SK-N-SH (cell line): ENCODE results near the gene H2BK1. TPM values are rescaled to one million over a fixed set of nuclear protein-coding genes. Genes with fewer than 3 reads are reported as not detected.

Experiments used
- CTCF ChIA-PET: fragments of 300-600, 350-600 bp; formaldehyde crosslinking; extraction: SDS; loops from one replicate; lab custom pipeline; 2021; lab: Yijun Ruan, JAX
- POLR2A ChIA-PET: fragments of 350-600 bp; sonication (Branson Sonifier 250); formaldehyde crosslinking; extraction: SDS; loops from one replicate; lab custom pipeline; 2020; ENCODE audit warnings: antibody characterized with exemption, inconsistent platforms; lab: Yijun Ruan, JAX
- DNase-seq: peaks from one replicate; pipeline ENCODE4 v3.0.0; 2012
- H2AFZ ChIP-seq: fragments of 200-600 bp; sonication (generic); 2 replicates; pipeline ENCODE4 v1.8.1; 2016; ENCODE audit warnings: antibody characterized with exemption, mild to moderate bottlenecking, low read depth
- H3F3A ChIP-seq: fragments of 200-600 bp; sonication (generic); replicated peaks from 2 replicates; pipeline ENCODE3; 2016; ENCODE audit warnings: antibody characterized with exemption, mild to moderate bottlenecking; ENCODE audit not compliant: insufficient read depth
- H3K27ac ChIP-seq, 2 experiments: fragments of 200-500 bp in 1 of 2; fragments of 200-600 bp in 1 of 2; sonication (Bioruptor generic) in 1 of 2; sonication (generic), shearing (Covaris generic) in 1 of 2; 2 replicates each; pipeline versions ENCODE4 v1.5.1 to v1.6.1; 2014 to 2016; ENCODE audit warnings: low read depth in 2 of 2, inconsistent platforms in 1 of 2, low read length in 1 of 2, mild to moderate bottlenecking in 1 of 2, mixed read lengths in 1 of 2
- H3K27me3 ChIP-seq: fragments of 200-600 bp; sonication (generic), shearing (Covaris generic); 2 replicates; pipeline ENCODE4 v1.6.1; 2016; ENCODE audit warnings: mixed run types; ENCODE audit not compliant: insufficient read depth
- H3K36me3 ChIP-seq, 2 experiments: fragments of 200-500 bp in 1 of 2; fragments of 200-600 bp in 1 of 2; sonication (Bioruptor generic) in 1 of 2; sonication (generic) in 1 of 2; replicated peaks in 1 of 2; 2 replicates each; pipeline versions ENCODE3 to v1.5.1; 2014 to 2016; ENCODE audit warnings: low read length in 1 of 2, mild to moderate bottlenecking in 1 of 2; ENCODE audit not compliant: insufficient read depth in 2 of 2, control insufficient read depth in 1 of 2
- H3K4me1 ChIP-seq, 2 experiments: fragments of 200-500 bp in 1 of 2; fragments of 200-600 bp in 1 of 2; sonication (Bioruptor generic) in 1 of 2; sonication (generic), shearing (Covaris generic) in 1 of 2; 2 replicates each; pipeline versions ENCODE4 v1.5.1 to v1.6.1; 2014 to 2016; ENCODE audit warnings: low read depth in 1 of 2, low read length in 1 of 2, mixed run types in 1 of 2; ENCODE audit not compliant: insufficient read depth in 2 of 2, control insufficient read depth in 1 of 2
- H3K4me2 ChIP-seq: fragments of 200-600 bp; sonication (generic), shearing (Covaris generic); 2 replicates; pipeline ENCODE4 v1.6.1; 2017; ENCODE audit warnings: mixed run types
- H3K4me3 ChIP-seq, 2 experiments: fragments of 200-500 bp in 1 of 2; fragments of 200-600 bp in 1 of 2; sonication (Bioruptor generic) in 1 of 2; sonication (generic), shearing (Covaris generic) in 1 of 2; 2 replicates each; pipeline versions ENCODE4 v1.5.1 to v1.8.1; 2014 to 2016; ENCODE audit warnings: low read depth in 2 of 2, inconsistent platforms in 1 of 2, low read length in 1 of 2, mild to moderate bottlenecking in 1 of 2, mixed read lengths in 1 of 2, moderate library complexity in 1 of 2
- H3K79me2 ChIP-seq: fragments of 200-600 bp; sonication (generic); 2 replicates; pipeline ENCODE4 v1.8.1; 2017; ENCODE audit warnings: mild to moderate bottlenecking; ENCODE audit not compliant: insufficient read depth
- H3K9ac ChIP-seq: fragments of 200-600 bp; sonication (generic); 2 replicates; pipeline ENCODE4 v1.6.1; 2017; ENCODE audit warnings: mixed run types
- H3K9me2 ChIP-seq: fragments of 200-600 bp; sonication (generic); 2 replicates; pipeline ENCODE4 v1.6.1; 2017; ENCODE audit warnings: mixed run types
- H3K9me3 ChIP-seq: fragments of 200-600 bp; sonication (generic); 2 replicates; pipeline ENCODE4 v1.6.1; 2017; ENCODE audit warnings: mixed run types, mild to moderate bottlenecking, moderate library complexity
- H4K20me1 ChIP-seq: fragments of 200-600 bp; sonication (generic); 2 replicates; pipeline ENCODE4 v1.6.1; 2017; ENCODE audit warnings: mild to moderate bottlenecking, mixed run types; ENCODE audit not compliant: insufficient read depth
- CHD2 ChIP-seq: fragments of 150-350 bp; IDR thresholded peaks from 2 replicates; pipeline ENCODE4 v1.6.1; 2018; ENCODE audit warnings: low read length; ENCODE audit not compliant: partially characterized antibody
- EZH2phosphoT487 ChIP-seq: fragments of 200-600 bp; sonication (generic); IDR thresholded peaks from 2 replicates; pipeline ENCODE4 v1.6.1; 2017; ENCODE audit warnings: low read depth, mixed run types, mild to moderate bottlenecking, antibody characterized with exemption, moderate library complexity, borderline replicate concordance
- FOXJ3 ChIP-seq: sonication (generic); formaldehyde crosslinking; IDR thresholded peaks from 2 replicates; pipeline ENCODE4 v1.5.1; 2020; ENCODE audit warnings: mild to moderate bottlenecking, missing genetic modification reagents
- GABPA ChIP-seq: IDR thresholded peaks from 2 replicates; pipeline ENCODE4 v1.4.0; 2012; ENCODE audit warnings: low read depth, mild to moderate bottlenecking
- GATA2 ChIP-seq: sonication (generic); formaldehyde crosslinking; IDR thresholded peaks from 2 replicates; pipeline ENCODE4 v1.5.0; 2020; ENCODE audit warnings: mild to moderate bottlenecking, missing genetic modification reagents
- MXI1 ChIP-seq: IDR thresholded peaks from 2 replicates; pipeline ENCODE4 v1.6.1; 2012; ENCODE audit warnings: mild to moderate bottlenecking, low read depth, low read length, improper control_type of control experiment
- NFIC ChIP-seq: IDR thresholded peaks from 2 replicates; pipeline ENCODE4 v1.4.0; 2012; ENCODE audit warnings: borderline replicate concordance
- RAD21 ChIP-seq: IDR thresholded peaks from 2 replicates; pipeline ENCODE4 v1.6.1; 2012; ENCODE audit warnings: mild to moderate bottlenecking, low read length
- SIN3A ChIP-seq: IDR thresholded peaks from 2 replicates; pipeline ENCODE4 v1.6.1; 2012; ENCODE audit warnings: low read depth, mild to moderate bottlenecking, low read length, moderate library complexity, borderline replicate concordance
- TCF12 ChIP-seq: IDR thresholded peaks from 2 replicates; pipeline ENCODE4 v1.4.0; 2012
- YY1 ChIP-seq: IDR thresholded peaks from 2 replicates; pipeline ENCODE4 v1.4.0; 2012; ENCODE audit warnings: low read depth, mild to moderate bottlenecking
- WGBS: methylation state at CpG from one replicate; pipeline ENCODE4 v1.1.6; 2017; ENCODE audit warnings: low lambda C conversion rate; 5-methylcytosine and 5-hydroxymethylcytosine counted together
- polyA plus RNA-seq, 3 experiments: library from polyadenylated mRNA; depleted of rRNA; stranded (reverse); fragments of >200 nt; gene quantifications; 2 replicates each; pipeline ENCODE4 v1.2.3, GENCODE V29; 2012
- TF ChIP-seq, protein P1 (sequence below): fragments of 150-350 bp; IDR thresholded peaks from 2 replicates; pipeline ENCODE4 v1.6.1; 2016; ENCODE audit warnings: mild to moderate bottlenecking, low read depth, low read length
- TF ChIP-seq, protein P2 (sequence below): IDR thresholded peaks from 2 replicates; pipeline ENCODE4 v1.4.0; 2012; ENCODE audit warnings: low read depth
- TF ChIP-seq, protein P3 (sequence below): fragments of 150-350 bp; IDR thresholded peaks from 2 replicates; pipeline ENCODE4 v1.6.1; 2017; ENCODE audit warnings: antibody characterized with exemption, low read length, low read depth, borderline replicate concordance

H2BK1 gene
- polyA plus RNA-seq, 1 of the 3 experiments (the other 2 are of a cell fraction): not detected

DNA sequence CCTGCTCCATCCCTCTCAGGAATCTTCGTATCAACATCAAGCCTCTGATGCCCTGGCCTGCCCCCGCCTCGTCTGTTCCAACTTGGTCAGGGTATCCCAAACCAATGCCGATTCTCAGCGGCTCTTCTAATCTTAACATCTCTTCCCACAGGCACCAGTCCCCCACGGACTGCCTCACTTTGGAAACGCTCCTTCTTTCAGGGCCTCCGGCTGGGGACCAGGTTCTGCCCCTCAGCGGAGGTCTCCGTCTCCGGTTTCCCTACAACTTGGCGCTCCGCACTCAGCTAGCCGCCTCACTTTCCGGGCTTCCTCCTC, 16.2 kb upstream of the H2BK1 start:
- Histone ChIP-seq H3F3A (peaks cover 9% of the 10 kb centered on the region), H3K9me3 (no peaks in the 10 kb centered on the region), H3K36me3 (peaks cover 38 to 44% of the 10 kb centered on the region in 2 experiments), H3K4me2 (peak overlapping the region; percentile 90), H4K20me1 (no peaks in the 10 kb centered on the region), H3K9ac (peak overlapping the region; percentile 78), H3K27ac (peak overlapping the region; percentile 71 to 80; a peak in 2 of 4 replicates), H3K79me2 (peaks cover 26% of the 10 kb centered on the region), H3K9me2 (no peaks in the 10 kb centered on the region), H2AFZ (peak overlapping the region; percentile 81; the same call in 1 of the 2 replicates), H3K4me1 (peaks cover 10 to 22% of the 10 kb centered on the region in 2 experiments), H3K27me3 (no peaks in the 10 kb centered on the region), H3K4me3 (peak overlapping the region; percentile 80 to 97)
- no peak for DNase-seq
- TF ChIP-seq TCF12: no peak
- no peak for TF ChIP-seq GATA2 (CRISPR knock-in tag)
- no peak for TF ChIP-seq EZH2phosphoT487
- TF ChIP-seq CHD2: no peak
- no peak for TF ChIP-seq MXI1
- TF ChIP-seq NFIC: no peak
- TF ChIP-seq, protein P1, sequence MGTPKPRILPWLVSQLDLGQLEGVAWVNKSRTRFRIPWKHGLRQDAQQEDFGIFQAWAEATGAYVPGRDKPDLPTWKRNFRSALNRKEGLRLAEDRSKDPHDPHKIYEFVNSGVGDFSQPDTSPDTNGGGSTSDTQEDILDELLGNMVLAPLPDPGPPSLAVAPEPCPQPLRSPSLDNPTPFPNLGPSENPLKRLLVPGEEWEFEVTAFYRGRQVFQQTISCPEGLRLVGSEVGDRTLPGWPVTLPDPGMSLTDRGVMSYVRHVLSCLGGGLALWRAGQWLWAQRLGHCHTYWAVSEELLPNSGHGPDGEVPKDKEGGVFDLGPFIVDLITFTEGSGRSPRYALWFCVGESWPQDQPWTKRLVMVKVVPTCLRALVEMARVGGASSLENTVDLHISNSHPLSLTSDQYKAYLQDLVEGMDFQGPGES: no peak
- no peak for TF ChIP-seq RAD21
- TF ChIP-seq SIN3A: no peak
- TF ChIP-seq, protein P2, sequence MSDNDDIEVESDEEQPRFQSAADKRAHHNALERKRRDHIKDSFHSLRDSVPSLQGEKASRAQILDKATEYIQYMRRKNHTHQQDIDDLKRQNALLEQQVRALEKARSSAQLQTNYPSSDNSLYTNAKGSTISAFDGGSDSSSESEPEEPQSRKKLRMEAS: no peak
- no peak for TF ChIP-seq FOXJ3 (CRISPR knock-in tag)
- TF ChIP-seq, protein P3, sequence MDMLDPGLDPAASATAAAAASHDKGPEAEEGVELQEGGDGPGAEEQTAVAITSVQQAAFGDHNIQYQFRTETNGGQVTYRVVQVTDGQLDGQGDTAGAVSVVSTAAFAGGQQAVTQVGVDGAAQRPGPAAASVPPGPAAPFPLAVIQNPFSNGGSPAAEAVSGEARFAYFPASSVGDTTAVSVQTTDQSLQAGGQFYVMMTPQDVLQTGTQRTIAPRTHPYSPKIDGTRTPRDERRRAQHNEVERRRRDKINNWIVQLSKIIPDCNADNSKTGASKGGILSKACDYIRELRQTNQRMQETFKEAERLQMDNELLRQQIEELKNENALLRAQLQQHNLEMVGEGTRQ: no peak
- ChIA-PET CTCF (interaction anchor here (0.7 to 4.9 kb wide), 11 partner anchors 14 to 208 kb away, joined by 3 to 46 read pairs (median 3); no protein-coding TSS in a partner anchor), POLR2A (interaction anchor here (0.7 to 2.0 kb wide), 10 partner anchors 10 to 858 kb away, joined by 3 to 20 read pairs (median 3); partner anchors contain the start of genes AGAP3 and REPIN1)
- WGBS: under 1% methylated on average over 15 of the region's 15 CpGs

DNA sequence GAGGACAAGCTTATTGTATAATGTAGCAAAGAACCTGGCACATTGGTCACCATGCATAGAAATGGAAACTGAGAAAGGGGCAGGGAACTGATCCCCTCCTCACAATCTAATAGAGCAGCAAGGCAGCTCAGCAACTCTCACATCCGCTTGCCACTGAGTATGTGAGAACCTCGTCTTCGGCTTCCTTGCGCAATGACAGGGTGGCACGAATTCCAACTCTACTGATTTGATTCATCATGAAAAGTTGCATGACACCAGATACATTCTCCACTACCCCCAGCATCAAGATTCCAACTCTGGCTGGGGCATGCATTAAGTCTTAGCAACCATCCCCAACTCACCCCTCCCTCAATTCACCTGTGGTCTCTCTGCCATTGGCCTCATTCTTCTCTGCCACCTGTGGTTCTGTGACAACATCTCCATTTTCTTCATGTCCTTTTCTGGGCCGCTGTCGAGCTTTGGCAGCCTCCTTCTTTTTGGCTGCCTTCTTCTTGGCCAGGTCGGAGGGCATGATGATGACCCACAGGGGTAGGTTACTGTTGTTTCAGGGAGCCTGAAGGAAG, 15.7 kb upstream of the H2BK1 start:
- Histone ChIP-seq H3K4me3 (peak overlapping the region; percentile 80 to 97), H3K27ac (no peak overlapping the region; a peak in 2 of 4 replicates), H3K36me3 (peaks cover 42 to 46% of the 10 kb centered on the region in 2 experiments), H3K9ac (peak overlapping the region; percentile 78), H3K4me1 (peaks cover 10 to 19% of the 10 kb centered on the region in 2 experiments), H4K20me1 (no peaks in the 10 kb centered on the region), H3K9me3 (no peaks in the 10 kb centered on the region), H3K9me2 (no peaks in the 10 kb centered on the region), H3K79me2 (peaks cover 26% of the 10 kb centered on the region), H2AFZ (no peak overlapping the region), H3K27me3 (no peaks in the 10 kb centered on the region), H3K4me2 (peak overlapping the region; percentile 90), H3F3A (peaks cover 9% of the 10 kb centered on the region)
- WGBS: 58% methylated on average over 8 of the region's 8 CpGs
- ChIA-PET POLR2A (interaction anchor here (1.1 kb wide), 1 partner anchor 20 kb away, joined by 3 read pairs; no protein-coding TSS in a partner anchor), CTCF (interaction anchor here (0.7 to 4.9 kb wide), 9 partner anchors 18 to 115 kb away, joined by 3 to 46 read pairs (median 4); partner anchors contain the start of gene GBX1)
- TF ChIP-seq YY1 (no peak), GABPA (no peak)
- no peak for DNase-seq
